Rectal smooth muscle tissue (tissue), 1 donor: ENCODE measurements around the gene ZNF341.

Source experiments
- H3K27ac ChIP-seq: one replicate; pipeline ENCODE4 v1.7.0; 2013; ENCODE audit warnings: low read depth, low read length, inconsistent platforms
- H3K27me3 ChIP-seq: one replicate; pipeline ENCODE4 v1.7.0; 2013; ENCODE audit warnings: low read length; ENCODE audit not compliant: control insufficient read depth, insufficient read depth
- H3K36me3 ChIP-seq: one replicate; pipeline ENCODE4 v1.7.0; 2013; ENCODE audit warnings: low read length; ENCODE audit not compliant: control insufficient read depth, insufficient read depth
- H3K4me1 ChIP-seq: one replicate; pipeline ENCODE4 v1.7.0; 2013; ENCODE audit warnings: low read length; ENCODE audit not compliant: control insufficient read depth, insufficient read depth
- H3K4me3 ChIP-seq: one replicate; pipeline ENCODE4 v1.7.0; 2013; ENCODE audit warnings: low read length
- H3K9ac ChIP-seq: one replicate; pipeline ENCODE4 v1.7.0; 2013; ENCODE audit warnings: low read length

The ZNF341 gene

DNA sequence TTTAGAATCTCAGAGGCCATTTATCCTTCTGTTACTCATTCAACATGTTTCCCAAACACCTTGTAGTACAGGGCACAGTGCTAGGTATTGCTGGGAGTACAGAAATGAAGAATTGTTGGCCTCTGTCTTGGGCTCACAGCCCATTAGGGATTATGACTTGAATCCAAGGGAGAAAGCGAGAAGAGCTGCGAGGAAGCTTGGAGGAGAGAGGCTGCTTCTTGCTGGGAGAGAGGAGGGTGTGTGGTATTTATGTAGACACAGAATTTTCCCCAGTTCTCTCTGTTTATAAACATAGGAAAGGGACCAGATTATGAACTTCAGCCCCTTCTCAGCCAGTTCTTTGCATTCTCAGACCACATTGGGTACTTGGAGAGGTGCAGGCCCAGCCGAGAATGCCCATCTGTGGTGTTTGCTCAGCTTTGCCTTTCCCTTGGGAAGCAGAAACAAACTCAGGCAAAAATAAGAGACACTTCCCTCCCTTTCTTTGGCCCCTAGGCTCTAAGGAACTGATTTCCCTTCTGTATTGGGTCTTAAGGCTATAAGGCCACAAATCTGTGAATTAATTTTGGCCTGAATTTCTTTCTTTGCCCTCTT lies 97.3 kb downstream of the ZNF341 start:
- H3K27ac ChIP-seq: peak overlapping the region; percentile 53
- H3K27me3 ChIP-seq: no peaks in the 10 kb centered on the region
- H3K4me1 ChIP-seq: peaks cover 55% of the 10 kb centered on the region
- no peak overlapping the region for H3K9ac ChIP-seq
- no peak overlapping the region for H3K4me3 ChIP-seq
- no peaks in the 10 kb centered on the region for H3K36me3 ChIP-seq

DNA sequence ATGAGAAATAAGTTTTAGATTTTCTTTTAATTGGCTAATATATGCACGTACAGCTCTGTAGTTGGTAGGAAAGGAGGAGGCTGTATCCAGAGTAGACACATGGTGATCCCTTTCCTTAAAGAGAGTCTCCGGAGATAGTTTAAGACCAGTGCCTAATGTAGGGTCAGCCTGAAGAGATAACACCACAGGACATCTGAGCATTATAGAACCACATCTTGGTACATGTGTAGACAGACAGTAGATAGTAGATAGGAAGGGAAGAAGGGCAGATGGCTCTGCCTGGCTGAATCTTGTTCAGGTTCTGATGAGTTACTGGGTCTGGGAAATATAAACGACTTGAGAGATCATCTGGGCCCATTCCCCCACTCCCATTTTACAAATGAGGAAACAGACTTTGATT lies 97.8 kb downstream of the ZNF341 start:
- no peak overlapping the region for H3K9ac ChIP-seq
- peaks cover 55% of the 10 kb centered on the region for H3K4me1 ChIP-seq
- H3K36me3 ChIP-seq: no peaks in the 10 kb centered on the region
- H3K27me3 ChIP-seq: no peaks in the 10 kb centered on the region
- peak overlapping the region; percentile 48 for H3K27ac ChIP-seq
- H3K4me3 ChIP-seq: no peak overlapping the region

DNA sequence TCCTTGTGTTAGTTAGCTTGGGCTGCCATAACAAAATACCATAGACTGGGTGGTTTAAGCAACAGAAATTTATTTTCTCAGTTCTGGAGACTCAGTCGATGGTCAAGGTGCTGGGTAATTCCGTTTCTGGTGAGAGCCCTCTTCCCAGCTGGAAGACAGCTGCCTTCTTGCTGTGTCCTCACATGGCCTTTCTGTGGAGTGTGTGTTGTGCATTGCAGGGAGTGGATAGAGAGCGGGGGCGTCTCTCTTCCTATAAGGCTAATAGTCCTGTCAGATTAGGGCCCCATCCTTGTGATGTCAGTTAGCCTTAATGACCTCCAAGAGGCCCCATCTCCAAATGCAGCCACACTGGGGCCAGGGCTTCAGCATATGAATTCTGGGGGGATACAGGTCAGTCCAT lies 98.6 kb downstream of the ZNF341 start:
- no peaks in the 10 kb centered on the region for H3K27me3 ChIP-seq
- H3K36me3 ChIP-seq: no peaks in the 10 kb centered on the region
- H3K27ac ChIP-seq: peak overlapping the region; percentile 48
- H3K9ac ChIP-seq: peak overlapping the region; percentile 20
- peaks cover 55% of the 10 kb centered on the region for H3K4me1 ChIP-seq
- H3K4me3 ChIP-seq: no peak overlapping the region

DNA sequence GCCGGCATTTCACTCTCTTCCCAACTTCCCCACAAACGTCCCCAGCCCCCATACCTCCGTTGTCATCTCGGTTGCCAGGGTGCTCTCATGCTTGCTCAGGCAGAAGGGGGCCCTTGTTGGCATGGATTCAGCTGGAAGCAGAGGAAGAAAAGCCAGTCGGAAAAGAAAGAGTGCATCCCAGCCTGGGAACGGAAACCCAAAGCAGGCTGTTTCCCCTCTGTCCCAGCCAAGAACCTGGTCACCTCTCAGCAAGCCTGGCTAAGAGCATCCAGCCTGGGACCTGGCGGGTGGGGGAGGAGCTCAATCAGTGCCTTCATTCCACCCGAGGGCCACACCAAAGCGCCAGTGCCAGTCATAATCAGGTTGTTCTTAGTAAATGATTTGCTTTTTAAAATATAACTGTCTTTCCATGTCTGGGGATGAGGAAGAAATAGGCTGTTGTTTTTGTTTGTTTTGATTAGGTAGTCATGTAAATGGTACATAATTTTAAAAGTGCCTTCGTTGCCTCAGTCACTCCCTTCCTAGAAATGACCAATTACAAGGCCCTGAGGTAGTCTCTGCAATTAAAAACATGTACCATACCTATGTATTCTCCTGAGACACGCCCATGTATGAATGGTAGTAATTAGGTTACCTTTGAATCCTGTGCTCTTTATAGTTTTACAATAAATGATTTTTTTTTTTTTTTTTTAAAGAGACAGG lies 100.5 kb downstream of the ZNF341 start:
- no peak overlapping the region for H3K9ac ChIP-seq
- no peaks in the 10 kb centered on the region for H3K36me3 ChIP-seq
- H3K4me1 ChIP-seq: peaks cover 44% of the 10 kb centered on the region
- H3K27ac ChIP-seq: no peak overlapping the region
- no peaks in the 10 kb centered on the region for H3K27me3 ChIP-seq
- peak overlapping the region; percentile 32 for H3K4me3 ChIP-seq

DNA sequence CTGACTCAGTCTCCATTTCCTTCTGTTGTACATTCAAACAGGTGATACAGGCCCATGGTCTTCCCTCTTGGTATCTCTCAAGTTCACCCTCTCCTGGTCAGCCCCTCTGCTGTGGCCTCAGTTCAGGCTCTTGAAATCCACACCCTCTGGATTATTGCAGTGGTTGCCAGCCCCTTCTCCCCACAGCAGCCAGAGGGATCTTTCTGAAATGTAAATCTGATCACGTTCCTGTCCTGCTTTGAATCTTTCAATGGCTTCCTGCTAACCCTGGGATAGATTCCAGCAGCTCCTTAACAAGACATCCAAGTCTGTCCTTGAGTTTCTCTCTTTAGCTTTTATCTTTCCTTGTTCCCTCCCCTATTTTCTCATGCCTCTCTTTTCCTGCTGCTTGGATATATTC lies 101.5 kb downstream of the ZNF341 start:
- Histone ChIP-seq H3K9ac (no peak overlapping the region), H3K27me3 (no peaks in the 10 kb centered on the region), H3K4me1 (peaks cover 37% of the 10 kb centered on the region), H3K36me3 (no peaks in the 10 kb centered on the region), H3K27ac (no peak overlapping the region), H3K4me3 (no peak overlapping the region)

DNA sequence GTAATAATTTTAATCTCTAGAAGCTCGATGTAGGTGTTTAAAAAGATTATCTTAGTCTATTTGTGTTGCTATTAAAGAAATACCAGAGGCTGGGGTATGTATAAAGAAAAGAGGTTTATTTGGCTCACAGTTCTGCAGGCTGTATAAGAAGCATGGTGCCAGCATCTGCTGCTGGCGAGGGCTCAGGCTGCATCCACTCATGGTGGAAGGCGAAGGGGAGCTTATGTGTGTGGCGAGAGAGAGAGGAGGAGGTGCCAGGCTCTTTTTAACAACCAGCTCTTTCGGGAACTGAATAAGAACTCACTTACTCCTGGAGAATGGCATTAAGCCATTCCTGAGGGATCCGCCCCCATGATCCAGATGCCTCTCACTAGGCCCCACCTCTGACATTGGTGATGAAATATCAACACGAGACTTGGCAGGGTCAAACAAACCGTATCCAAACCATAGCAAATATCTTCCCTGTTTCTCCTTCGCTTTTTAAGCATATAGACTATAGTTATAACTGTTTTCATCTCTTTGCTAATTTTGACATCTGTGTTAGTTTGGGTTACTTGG lies 103.9 kb downstream of the ZNF341 start:
- no peak overlapping the region for H3K9ac ChIP-seq
- peaks cover 22% of the 10 kb centered on the region for H3K4me1 ChIP-seq
- H3K36me3 ChIP-seq: no peaks in the 10 kb centered on the region

DNA sequence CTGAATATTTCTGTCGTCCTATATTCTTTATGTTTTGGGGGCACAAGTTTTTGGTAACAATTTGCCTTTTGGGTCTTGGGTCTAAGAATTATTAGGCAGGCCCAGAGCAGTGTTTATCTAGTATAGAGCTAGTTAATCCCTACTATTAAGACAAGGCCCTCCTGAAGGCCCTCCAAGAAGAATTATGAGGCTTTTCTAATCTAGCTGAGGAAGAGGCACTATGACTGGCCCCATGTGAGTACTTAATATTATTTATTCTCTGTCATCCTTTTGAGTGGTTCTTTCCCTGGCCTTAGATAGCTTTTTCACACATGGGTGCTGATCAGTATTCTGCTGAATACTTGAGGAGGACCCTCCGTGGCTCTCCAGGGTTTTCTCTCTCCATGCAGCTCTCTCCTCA lies 104.5 kb downstream of the ZNF341 start:
- H3K4me1 ChIP-seq: peaks cover 28% of the 10 kb centered on the region
- H3K9ac ChIP-seq: no peak overlapping the region
- H3K27ac ChIP-seq: no peak overlapping the region
- H3K36me3 ChIP-seq: no peaks in the 10 kb centered on the region
- no peaks in the 10 kb centered on the region for H3K27me3 ChIP-seq
- no peak overlapping the region for H3K4me3 ChIP-seq

More for the DNA sequence above, 103.9 kb downstream of the ZNF341 start:
- no peak overlapping the region for H3K4me3 ChIP-seq
- no peaks in the 10 kb centered on the region for H3K27me3 ChIP-seq
- no peak overlapping the region for H3K27ac ChIP-seq

DNA sequence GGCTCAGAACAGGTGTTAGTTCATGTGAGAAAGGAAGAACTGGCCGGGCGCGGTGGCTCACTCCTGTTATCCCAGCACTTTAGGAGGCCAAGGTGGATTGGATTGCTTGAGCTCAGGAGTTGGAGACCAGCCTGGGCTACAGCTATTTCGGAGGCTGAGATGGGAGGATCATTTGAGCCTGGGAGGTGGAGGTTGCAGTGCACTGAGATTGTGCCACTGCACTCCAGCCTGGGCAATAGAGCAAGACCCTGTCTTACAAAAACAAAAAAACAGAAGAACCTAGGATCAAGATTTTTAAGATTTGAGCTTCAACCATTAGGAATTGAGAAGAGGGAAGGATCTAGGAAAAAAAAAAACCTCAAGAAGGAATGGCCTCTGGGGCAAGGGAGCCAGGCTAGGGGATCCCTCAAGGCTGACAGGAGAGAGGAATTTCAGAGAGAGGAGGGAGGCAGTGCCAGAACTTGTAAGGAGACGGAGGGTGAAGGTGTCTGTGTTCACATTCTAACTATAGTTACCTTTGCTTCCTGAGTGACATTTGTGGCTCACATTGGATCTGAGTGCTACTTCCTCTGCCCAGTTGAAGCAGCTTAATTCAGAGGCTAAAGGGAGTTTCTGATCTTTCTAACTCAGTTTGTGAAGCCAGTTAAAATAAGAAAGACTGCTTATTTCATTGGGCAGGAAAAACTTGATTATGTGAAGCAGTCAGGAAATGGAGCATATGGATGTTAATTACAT lies 105.5 kb downstream of the ZNF341 start:
- Histone ChIP-seq H3K4me3 (no peak overlapping the region), H3K4me1 (peaks cover 34% of the 10 kb centered on the region), H3K9ac (no peak overlapping the region), H3K36me3 (no peaks in the 10 kb centered on the region), H3K27ac (no peak overlapping the region), H3K27me3 (no peaks in the 10 kb centered on the region)

DNA sequence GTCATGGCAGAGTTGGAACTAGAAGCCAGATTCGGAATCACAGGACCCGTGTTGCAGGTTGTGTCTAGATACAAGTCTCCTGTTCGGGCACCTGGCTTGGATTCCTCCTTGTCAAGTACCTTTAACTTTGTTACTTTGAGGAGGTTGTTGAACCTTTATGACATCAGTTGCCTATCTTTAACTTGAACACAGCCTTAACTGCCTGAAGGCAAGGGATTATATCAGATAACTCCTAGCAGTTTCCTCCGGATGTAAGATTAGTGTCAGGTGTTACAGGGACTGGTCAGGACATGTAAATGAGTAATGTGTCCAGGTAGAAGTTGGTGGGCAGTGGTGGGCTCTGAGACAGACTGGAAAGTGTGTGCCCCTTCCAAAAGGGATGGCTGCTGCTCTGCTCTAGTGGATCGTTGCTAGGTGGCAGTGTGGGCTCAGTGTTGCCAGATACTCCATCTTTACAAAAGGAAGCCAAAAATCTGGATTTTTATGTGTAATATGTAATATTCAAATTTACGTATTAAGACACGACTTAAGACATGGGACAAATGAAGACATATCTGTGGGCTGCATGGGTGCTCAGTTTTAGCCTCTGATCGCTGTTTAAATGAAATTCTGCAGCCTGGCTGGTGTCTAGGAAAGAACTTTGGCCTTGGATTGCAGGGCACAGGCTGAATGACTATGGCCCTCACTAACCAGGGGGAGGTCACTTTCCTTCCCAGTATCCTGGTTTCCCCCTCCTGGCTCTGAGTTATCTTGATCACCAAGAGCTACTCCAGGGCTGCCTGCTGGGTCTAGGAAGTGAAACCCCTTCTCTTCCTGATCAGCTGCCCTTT lies 106.5 kb downstream of the ZNF341 start:
- Histone ChIP-seq H3K27ac (no peak overlapping the region), H3K4me3 (no peak overlapping the region), H3K4me1 (peaks cover 38% of the 10 kb centered on the region), H3K27me3 (no peaks in the 10 kb centered on the region), H3K36me3 (no peaks in the 10 kb centered on the region), H3K9ac (no peak overlapping the region)

DNA sequence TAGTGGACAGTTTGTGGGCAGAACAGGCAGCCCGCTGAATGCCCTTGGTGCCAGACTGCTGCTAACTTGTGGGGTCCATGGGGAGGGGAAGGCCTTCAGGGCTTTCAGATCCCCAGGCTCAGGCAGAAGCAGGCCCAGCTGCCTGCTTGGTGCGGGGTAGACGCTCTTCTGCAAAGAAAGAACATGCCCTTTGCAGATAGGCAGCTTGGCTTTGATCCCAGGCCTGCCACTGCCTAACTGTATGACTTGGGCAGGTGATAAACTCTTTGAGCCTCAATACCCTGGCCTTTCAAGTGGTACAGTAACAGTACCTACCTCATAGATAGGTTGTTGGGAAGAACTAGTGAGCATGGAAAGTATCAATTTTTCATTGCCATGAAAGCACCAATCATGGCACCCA lies 107.8 kb downstream of the ZNF341 start:
- Histone ChIP-seq H3K27ac (no peak overlapping the region), H3K9ac (no peak overlapping the region), H3K4me3 (no peak overlapping the region), H3K36me3 (no peaks in the 10 kb centered on the region), H3K4me1 (peaks cover 33% of the 10 kb centered on the region), H3K27me3 (no peaks in the 10 kb centered on the region)

DNA sequence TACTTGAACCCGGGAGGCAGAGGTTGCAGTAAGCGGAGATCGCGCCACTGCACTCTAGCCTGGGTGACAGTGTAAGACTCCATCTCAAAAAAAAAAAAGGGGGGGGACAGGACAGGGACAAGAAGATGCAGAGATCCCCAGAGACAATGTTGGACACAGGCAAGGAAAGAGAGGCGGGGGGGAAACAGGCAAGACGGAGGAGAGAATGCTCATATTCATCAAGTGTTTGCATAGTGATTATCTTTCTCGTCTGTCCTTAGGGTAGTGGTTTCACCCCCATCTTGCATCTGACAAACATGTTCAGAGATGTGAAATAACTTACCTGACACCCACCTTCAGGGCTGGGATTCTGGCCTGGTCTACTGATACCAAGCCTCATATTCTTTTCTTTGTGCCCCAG lies 108.4 kb downstream of the ZNF341 start:
- H3K4me3 ChIP-seq: no peak overlapping the region
- H3K36me3 ChIP-seq: no peaks in the 10 kb centered on the region
- no peak overlapping the region for H3K27ac ChIP-seq
- H3K4me1 ChIP-seq: peaks cover 33% of the 10 kb centered on the region
- no peaks in the 10 kb centered on the region for H3K27me3 ChIP-seq
- H3K9ac ChIP-seq: no peak overlapping the region
